Measurements from ENCODE around the gene PIH1D1.

- TF ChIP-seq ZNF331 (CRISPR knock-in tag; IDR thresholded peaks at IDR 0.05; ENCODE audit: low read depth) (no peak), CTCF (conservative IDR thresholded peaks at IDR 0.05; ENCODE audit: low read depth in 2 of 2) (no peak), EZH2 (IDR thresholded peaks at IDR 0.05; ENCODE audit: low read depth, unreplicated experiment) (no peak), ZNF114 (CRISPR knock-in tag; IDR thresholded peaks at IDR 0.05) (no peak), POLR2AphosphoS5 (IDR thresholded peaks at IDR 0.05; ENCODE audit: low read depth) (no peak)
These were observed 42.7 kb downstream of the PIH1D1 start for GRCh38 chr19:49408816-49409440.

All from GM23338 (cell line).